Stimulated activated CD4-positive, alpha-beta T cell treated with anti-CD3 and anti-CD28 coated beads, TNF-alpha, amount 100 ng/mL, for 24 hours (primary cell): ENCODE results near the gene ADCY2.

Experiments used
- DNase-seq, 3 experiments: peaks; one replicate each; pipeline ENCODE4 v3.0.0-alpha.2; 2020; ENCODE audit warnings: low read depth in 3 of 3

ADCY2 gene

DNA sequence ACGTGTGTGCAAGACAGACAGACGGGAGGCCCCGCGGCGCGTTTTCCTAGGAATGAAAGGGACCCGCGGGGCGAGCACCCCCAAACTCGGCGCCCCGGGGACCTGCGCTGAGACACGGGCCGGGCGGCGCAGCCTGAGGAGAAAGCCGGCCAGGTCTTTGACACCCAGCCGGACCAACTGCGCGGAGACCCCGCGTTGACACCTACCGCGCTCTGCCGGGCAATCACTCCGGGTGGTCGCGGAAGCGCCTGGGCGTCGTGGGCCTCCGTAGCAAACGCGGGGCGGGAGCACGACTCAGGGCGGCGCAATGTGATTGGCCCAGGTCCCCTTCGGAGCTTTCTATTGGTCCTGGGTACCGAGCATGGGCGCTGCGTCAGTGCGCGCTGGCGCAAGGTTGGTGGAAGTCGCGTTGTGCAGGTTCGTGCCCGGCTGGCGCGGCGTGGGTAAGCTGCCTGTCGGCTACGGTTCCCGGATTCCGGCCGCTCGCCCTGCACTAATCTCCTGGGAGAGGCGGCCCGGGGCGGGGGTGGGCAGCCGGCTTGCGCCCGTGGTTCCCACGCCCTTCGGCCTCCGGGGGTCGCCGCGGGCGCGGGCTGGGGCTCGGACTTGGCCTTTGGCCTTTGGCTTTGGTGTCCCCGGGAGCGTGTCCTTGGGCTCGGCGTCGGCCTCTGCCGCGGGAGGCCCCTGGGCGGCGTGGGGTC lies 473.0 kb downstream of the ADCY2 start, which contains the start of the genes FASTKD3 and MTRR:
TSS of gene FASTKD3 (minus strand) at position 259 of the 701 bp plus-strand sequence. CDS start 948 bp downstream, outside the sequence.
TSS of gene MTRR (plus strand) at position 376 of the 701 bp plus-strand sequence. CDS start 1,647 bp downstream, outside the sequence.
- DNase-seq, result peak; percentile 77 to 86 (median 79)

- DNase-seq, result no peak
Observed at GRCh38 chr5:7869474-7870136, 473.7 kb downstream of the ADCY2 start.

- no peak for DNase-seq
Observed at GRCh38 chr5:7871653-7872052, 475.7 kb downstream of the ADCY2 start.

DNA sequence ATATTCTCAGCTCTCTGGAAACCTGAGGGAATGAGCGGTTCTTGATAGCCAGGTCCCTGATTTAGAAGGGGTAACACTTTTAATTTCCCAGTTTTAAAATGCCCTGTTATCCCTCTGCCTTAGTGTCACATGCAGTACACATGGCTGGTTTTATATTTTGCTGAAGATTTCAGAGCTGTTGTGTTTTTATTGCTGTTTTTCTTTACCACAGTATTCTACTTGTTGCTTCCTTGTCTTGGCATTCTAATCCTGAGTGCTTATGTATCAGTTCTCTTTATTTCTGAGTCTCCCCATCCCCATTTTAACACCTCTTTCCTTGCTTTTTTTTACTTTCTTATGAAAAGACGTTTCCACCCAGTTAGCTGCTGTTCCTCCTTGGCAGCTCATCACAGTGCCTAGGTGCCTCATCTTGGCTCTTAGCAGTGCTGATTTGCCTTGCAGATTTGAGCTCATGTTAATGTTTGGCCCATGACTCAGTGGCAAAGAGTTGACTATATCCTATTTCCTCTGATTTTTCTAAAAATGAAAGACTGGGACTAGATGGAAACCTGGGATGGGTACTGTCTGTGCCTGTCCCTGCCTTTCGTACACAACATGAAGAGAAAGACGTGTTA lies 476.7 kb downstream of the ADCY2 start:
- no peak for DNase-seq

- no peak for DNase-seq
Observed at GRCh38 chr5:7873216-7873615, 477.3 kb downstream of the ADCY2 start.

DNA sequence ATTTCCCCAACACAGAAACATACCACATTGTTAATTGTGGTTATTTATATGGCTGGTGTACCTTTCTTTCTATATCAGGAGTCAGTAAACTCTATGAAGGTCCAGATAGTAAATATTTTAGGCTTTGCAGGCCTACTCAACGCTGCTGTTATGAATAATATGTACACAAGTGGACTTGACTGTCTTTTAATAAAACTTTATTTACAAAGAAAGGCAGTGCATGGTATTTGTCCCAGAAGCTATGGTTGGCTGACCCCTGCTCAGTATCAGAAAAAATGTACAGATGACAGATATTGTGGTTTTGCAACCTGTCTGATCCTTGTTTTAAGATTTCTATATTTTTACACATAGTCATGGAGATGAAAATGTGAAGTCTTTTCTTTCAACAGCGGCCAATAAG lies 478.7 kb downstream of the ADCY2 start:
- DNase-seq, result no peak

DNA sequence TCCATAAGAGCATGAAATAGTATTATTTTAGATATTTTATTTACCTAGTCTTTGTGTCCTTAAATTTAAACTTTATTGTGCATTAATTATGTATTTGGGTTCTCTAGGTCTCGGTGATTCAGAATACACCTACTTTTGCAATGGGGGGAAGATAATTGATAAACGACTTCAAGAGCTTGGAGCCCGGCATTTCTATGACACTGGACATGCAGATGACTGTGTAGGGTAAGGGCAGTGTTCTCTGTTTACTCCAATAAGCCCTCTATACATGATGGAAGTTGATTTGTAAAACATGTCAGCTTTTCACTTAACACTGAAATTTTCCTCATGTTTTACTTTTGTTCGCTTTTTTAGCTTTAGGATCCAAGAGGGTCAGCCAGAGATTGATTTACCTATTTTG lies 479.2 kb downstream of the ADCY2 start:
- no peak for DNase-seq

DNA sequence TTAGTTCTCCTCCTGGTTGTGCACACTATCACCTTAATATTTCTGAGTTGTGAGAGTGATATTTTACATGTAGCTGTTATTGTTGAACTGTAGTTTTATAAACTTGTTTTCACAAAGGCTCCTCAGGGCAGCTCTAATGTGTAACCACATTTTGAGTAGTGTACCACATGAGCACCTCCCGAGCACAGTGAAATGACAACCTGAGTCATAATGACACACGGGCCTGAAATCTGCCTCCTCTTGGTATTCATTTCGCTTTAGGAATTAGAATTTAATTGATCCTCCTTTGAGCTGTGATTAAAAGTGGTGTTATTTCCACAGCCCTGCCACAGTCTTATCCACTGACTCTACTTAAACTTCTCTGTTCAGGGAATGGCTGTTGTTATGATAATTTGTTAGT lies 480.9 kb downstream of the ADCY2 start:
- DNase-seq, result no peak

DNA sequence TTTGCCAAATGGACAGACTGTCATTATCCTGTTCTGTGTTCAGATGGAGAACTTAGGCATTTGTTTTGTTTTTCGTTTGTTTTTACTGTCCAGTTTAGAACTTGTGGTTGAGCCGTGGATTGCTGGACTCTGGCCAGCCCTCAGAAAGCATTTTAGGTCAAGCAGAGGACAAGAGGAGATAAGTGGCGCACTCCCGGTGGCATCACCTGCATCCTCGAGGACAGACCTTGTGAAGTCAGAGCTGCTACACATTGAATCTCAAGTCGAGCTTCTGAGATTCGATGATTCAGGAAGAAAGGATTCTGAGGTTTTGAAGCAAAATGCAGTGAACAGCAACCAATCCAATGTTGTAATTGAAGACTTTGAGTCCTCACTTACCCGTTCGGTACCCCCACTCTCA lies 481.9 kb downstream of the ADCY2 start:
- no peak for DNase-seq

DNA sequence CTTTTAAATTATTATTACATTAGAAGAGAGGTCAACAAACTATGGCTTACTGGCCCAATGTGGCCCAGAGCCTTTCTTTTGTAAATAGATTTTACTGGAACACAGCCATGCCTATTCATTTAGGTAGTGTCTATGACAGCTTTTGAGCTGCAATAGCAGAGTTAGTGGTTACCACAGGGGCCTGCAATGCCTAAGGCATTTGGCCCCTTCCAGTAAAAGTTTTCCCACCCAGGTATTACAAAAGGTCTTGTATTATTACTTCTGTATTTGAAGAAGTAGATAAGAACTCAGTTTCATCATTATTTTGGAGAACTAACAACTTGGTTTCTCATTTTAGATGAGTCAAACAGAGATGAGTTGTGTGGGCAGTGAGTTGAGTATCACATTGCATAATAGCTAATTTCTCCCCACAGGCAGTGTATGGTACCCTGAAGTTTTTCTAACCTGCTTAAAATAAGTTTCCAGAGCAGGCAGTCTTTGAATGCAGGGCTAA lies 482.5 kb downstream of the ADCY2 start:
- no peak for DNase-seq
